HG02678 (cell line): ENCODE data around the gene MUC4.
"Not testable (repeated sequence)": the region's sequence is repeated elsewhere in the genome, so short reads cannot be mapped to it uniquely, and the experiment has no call there.

Experiments used
- ATAC-seq: cut with Tn5 transposase; IDR thresholded peaks from one replicate; pipeline ENCODE4 v1.9.1; 2021; ENCODE audit warnings: mild to moderate bottlenecking, moderate library complexity; ENCODE audit not compliant: unreplicated experiment

Gene MUC4

DNA sequence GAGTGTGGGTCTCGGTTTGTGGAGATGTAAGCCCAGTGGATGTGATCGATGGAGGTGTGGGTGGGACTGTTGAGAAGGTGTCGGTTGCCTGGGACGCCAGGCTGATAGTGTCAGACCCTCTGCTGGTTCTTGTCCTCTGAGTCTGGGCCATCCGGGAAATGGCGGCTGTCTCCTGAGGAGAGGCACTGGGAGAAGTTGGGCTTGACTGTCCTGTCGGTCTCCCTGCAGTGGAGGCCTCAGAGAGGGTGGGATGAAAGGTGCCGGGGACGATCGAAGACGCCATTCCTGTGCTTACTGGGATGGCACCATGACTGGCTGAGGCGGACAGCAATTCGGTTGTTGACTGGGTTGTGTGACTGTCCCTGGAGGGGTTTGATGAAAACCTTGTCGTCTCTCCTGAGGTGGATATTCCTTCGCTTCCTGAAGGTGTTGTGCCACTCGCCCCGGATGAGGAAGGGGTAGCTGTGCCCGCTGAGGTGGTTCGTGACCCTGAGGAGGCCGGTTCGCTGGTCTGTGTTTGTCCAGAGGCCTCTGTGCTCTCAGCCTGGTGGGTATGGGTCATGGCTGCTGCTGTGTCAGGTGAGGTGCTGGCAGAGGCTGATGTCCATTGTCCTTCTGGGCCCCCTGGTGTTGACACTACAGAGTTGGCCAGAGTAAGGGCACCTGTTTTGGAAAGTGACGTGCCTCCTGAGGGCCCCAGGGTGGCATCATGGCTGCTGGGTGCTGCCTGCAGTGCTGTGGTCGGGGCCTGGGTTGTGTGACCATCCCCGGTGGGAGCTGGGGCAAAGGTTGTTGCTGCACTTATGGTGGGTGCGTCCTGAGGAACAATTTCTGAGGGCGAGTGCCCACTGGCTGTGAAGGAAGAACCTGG is 22.8 kb downstream of the MUC4 start:
- ATAC-seq = no peak

GRCh38 chr3:195785781-195786405 is 25.8 kb downstream of the MUC4 start:
- not testable (repeated sequence) for ATAC-seq

DNA sequence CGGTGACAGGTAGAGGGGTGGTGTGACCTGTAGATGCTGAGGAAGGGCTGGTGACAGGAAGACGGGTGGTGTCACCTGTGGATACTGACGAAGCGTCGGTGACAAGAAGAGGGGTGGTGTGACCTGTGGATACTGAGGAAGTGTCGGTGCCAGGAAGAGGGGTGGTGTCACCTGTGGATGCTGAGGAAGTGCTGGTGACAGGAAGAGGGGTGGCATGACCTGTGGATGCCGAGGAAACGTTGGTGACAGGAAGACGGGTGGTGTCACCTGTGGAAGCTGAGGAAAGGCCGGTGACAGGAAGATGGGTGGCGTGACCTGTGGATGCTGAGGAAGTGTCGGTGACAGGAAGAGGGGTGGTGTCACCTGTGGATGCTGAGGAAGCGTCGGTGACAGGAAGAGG is 27.7 kb downstream of the MUC4 start:
- ATAC-seq = not testable (repeated sequence)

GRCh38 chr3:195781236-195781635 is 30.5 kb downstream of the MUC4 start:
- ATAC-seq = not testable (repeated sequence)

DNA sequence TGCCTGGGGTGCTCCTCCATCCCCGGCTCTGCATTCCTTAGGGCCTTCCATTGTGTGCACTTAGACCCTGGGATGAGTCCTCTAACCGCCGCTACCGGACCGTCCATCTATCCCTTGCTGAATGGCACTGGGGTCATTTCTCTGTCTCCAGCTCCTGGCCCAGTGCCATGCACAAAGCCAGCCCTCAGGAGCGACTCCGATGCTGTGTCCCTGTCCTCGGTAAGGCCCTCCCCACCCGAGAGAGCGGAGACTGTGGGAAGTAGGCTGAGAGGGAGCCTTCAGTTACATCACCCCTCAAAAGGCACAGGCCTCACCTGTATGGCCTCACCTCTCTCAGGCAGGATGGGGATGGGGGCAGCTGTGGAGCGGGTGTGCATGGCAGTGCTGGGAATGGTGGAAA is 33.8 kb downstream of the MUC4 start:
- ATAC-seq = no peak

DNA sequence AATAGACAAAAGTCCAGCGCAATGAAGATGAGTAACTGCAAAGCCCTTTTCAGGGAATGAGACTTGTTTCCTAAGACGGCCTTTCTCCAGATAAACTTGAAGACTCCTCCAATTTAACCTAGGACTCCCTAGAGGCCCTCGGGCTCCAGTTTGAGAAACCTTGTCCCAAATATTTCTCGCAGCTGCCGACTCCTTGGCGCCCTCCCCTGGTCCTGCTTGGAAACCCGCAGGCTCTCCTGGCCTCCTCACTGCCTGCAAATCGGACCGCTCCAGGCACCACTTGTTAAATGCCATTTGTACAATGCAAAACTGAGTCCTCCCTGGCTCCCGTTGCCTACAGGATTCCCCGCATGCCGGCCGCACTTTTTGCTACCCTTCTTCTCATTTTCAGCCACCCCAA is 36.8 kb downstream of the MUC4 start:
- ATAC-seq = no peak

- no peak for ATAC-seq
These were observed 37.7 kb downstream of the MUC4 start for GRCh38 chr3:195773956-195774537.

DNA sequence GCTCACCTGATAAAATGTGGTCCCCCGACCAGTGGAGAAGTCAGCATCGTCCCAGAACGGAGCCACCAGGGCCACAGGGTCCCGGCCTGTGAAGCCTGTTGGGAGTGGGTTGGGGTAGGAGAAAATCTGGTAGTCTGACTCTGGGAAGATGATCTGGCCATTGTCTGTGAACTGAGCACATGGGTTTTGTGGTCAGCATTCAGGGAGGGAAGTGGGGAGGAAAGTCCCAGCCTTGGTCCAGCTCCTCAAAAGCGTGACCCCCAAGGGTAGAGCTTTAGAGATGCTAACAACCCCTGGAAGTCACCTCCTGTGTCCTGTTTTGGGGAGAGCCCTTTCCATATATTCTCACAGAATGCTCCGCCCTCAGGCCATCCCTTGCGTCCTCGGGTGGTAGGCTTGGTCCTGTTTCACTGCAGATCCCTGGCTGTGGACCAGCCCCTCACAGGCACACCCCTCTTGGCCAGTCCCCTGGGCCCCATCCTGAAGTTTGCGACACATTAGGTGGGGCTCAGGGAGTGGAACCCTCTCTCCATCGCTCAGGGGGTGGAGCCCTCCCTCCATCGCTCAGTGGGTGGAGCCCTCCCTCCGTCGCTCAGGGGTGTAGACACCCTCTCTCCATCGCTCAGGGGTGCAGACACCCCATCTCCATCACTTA is 40.0 kb downstream of the MUC4 start:
- no peak for ATAC-seq

DNA sequence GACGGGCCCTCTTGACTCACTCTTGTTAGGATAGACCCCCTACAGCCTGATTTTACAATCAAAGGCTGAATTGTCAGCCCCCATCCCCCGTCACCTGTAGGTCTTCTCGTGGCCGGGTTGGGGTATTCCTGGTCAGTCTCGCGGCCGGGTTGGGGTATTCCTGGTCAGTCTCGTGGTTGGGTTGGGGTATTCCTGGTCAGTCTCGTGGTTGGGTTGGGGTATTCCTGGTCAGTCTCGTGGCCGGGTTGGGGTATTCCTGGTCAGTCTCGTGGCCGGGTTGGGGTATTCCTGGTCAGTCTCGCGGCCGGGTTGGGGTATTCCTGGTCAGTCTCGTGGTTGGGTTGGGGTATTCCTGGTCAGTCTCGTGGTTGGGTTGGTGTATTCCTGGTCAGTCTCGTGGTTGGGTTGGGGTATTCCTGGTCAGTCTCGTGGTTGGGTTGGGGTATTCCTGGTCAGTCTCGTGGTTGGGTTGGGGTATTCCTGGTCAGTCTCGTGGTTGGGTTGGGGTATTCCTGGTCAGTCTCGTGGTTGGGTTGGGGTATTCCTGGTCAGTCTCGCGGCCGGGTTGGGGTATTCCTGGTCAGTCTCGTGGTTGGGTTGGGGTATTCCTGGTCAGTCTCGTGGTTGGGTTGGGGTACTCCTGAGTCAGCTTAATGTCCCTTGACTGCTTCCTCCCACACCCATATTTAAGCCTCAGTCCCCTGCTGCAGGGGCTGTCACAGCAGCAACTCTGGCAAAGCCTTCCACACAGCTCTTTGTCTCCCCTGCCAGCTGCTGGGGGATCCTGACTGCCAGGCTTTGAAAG is 40.7 kb downstream of the MUC4 start:
- not testable (repeated sequence) for ATAC-seq

- no peak for ATAC-seq
These were observed 41.5 kb downstream of the MUC4 start for GRCh38 chr3:195770081-195770840.

DNA sequence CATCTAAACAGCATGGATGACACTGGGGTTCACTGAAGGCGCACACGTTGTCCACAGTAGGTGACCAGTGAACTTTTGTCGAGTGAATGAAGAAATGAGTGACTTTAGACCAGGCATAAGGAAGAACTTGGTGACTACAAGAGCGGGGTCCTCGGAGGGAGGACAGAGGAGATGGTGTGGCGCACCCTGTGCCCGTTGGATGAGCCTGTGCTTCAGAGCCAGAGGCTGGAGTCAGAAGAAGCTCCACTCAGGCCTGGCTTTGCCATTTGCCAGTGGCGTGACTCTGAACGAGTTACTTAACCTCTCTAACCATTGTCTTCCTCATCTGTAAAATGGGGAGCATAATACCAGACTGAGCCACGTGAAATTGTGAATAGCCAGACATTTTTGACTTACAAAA is 42.2 kb downstream of the MUC4 start:
- no peak for ATAC-seq

DNA sequence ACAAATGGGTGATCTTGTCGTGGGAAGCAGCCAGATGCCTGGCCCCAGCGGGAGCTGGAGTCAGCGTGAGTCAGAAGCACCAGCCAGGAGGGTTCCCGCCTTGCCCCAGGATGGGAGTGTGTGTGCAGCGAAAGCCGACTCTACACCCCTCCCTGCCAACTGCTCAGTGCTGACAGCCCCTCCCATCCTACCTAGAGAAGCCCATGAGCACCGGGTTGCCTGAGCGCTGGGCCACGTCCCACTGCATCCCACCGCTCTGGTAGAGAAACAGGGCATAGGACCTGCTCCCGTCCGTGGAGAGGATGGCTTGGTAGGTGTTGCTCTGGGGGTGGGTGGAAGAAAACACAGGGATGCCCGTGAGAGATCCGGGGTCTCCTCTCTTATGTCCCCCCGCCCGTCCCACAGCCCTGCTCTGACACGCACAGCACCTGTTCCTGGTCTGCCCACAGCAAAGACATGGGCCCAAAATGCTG is 42.9 kb downstream of the MUC4 start:
- no peak for ATAC-seq

GRCh38 chr3:195768414-195768813 is 43.3 kb downstream of the MUC4 start:
- no peak for ATAC-seq

- ATAC-seq = no peak
These were observed 43.9 kb downstream of the MUC4 start for GRCh38 chr3:195767792-195768191.

GRCh38 chr3:195766671-195767070 is 45.1 kb downstream of the MUC4 start:
- ATAC-seq = no peak

- no peak for ATAC-seq
These were observed 46.6 kb downstream of the MUC4 start for GRCh38 chr3:195764961-195765706.

- ATAC-seq = no peak
These were observed 47.6 kb downstream of the MUC4 start for GRCh38 chr3:195763843-195764825.
